BJ (cell line): ENCODE measurements around the gene MPC1. TPM values are rescaled to one million over a fixed set of nuclear protein-coding genes. Genes with fewer than 3 reads are reported as not detected.

Experiments used
- CTCF ChIA-PET: fragments of 350-600 bp; formaldehyde crosslinking; extraction: SDS; loops from one replicate; lab custom pipeline; 2021; ENCODE audit warnings: antibody characterized with exemption, inconsistent platforms; lab: Yijun Ruan, JAX
- POLR2A ChIA-PET: fragments of 300-600 bp; sonication (Branson Sonifier 250); formaldehyde crosslinking; extraction: SDS; loops from one replicate; lab custom pipeline; 2021; ENCODE audit warnings: antibody characterized with exemption; lab: Charles Lee
- DNase-seq: peaks from one replicate; pipeline ENCODE4 v3.0.0-alpha.2; 2011; ENCODE audit warnings: low read depth
- H3K27me3 ChIP-seq: 2 replicates; pipeline ENCODE4 v1.6.0; 2011; ENCODE audit warnings: low read length; ENCODE audit not compliant: control insufficient read depth, insufficient read depth
- H3K36me3 ChIP-seq: 2 replicates; pipeline ENCODE4 v1.5.1; 2011; ENCODE audit warnings: low read length; ENCODE audit not compliant: control insufficient read depth, insufficient read depth
- H3K4me3 ChIP-seq: 2 replicates; pipeline ENCODE4 v1.5.1; 2011; ENCODE audit warnings: low read depth, mild to moderate bottlenecking, control low read depth, low read length
- polyA plus RNA-seq: library from polyadenylated mRNA; depleted of rRNA; stranded (reverse); fragments of >200 nt; gene quantifications from 2 replicates; pipeline ENCODE4 v1.2.3, GENCODE V29; 2011
- TF ChIP-seq, protein P1 (sequence below): IDR thresholded peaks from 2 replicates; pipeline ENCODE4 v1.5.1; 2011; ENCODE audit warnings: low read depth, mild to moderate bottlenecking, control low read depth, inconsistent platforms, low read length, moderate library complexity; ENCODE audit not compliant: insufficient read depth

MPC1 gene
- polyA plus RNA-seq, 1 experiment, result 19.2 TPM

DNA sequence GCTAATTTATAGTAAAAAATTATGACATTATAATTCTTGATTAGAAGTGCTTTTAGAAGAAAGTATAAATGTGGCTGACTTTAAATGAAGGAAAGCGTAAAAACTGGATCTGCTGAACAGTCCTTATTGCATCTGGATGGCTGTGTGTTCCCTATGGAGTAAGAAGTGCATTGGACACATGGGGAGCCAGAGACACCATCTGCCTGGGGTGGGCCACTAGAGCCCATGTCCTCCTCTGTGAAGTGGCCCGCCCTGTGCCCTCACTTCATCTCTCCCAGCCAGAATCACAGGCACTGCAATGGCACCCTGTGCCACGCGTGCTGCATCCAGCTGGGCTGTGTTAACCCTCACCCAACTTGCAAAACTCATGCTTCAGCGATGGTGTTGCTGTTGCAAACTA lies 27.2 kb downstream of the MPC1 start:
- peaks cover 4% of the 10 kb centered on the region for H3K27me3 ChIP-seq
- TF ChIP-seq, protein P1, sequence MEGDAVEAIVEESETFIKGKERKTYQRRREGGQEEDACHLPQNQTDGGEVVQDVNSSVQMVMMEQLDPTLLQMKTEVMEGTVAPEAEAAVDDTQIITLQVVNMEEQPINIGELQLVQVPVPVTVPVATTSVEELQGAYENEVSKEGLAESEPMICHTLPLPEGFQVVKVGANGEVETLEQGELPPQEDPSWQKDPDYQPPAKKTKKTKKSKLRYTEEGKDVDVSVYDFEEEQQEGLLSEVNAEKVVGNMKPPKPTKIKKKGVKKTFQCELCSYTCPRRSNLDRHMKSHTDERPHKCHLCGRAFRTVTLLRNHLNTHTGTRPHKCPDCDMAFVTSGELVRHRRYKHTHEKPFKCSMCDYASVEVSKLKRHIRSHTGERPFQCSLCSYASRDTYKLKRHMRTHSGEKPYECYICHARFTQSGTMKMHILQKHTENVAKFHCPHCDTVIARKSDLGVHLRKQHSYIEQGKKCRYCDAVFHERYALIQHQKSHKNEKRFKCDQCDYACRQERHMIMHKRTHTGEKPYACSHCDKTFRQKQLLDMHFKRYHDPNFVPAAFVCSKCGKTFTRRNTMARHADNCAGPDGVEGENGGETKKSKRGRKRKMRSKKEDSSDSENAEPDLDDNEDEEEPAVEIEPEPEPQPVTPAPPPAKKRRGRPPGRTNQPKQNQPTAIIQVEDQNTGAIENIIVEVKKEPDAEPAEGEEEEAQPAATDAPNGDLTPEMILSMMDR, result no peak
- DNase-seq, result no peak
- POLR2A ChIA-PET, result no interaction called here
- CTCF ChIA-PET, result no interaction called here
- no peaks in the 10 kb centered on the region for H3K36me3 ChIP-seq
- no peak overlapping the region for H3K4me3 ChIP-seq

- DNase-seq, result no peak
- Histone ChIP-seq H3K4me3 (no peak overlapping the region), H3K27me3 (peaks cover 4% of the 10 kb centered on the region), H3K36me3 (no peaks in the 10 kb centered on the region)
- ChIA-PET POLR2A (no interaction called here), CTCF (no interaction called here)
- TF ChIP-seq, protein P1, result no peak
These were observed 27.8 kb downstream of the MPC1 start for GRCh38 chr6:166354965-166355364.

DNA sequence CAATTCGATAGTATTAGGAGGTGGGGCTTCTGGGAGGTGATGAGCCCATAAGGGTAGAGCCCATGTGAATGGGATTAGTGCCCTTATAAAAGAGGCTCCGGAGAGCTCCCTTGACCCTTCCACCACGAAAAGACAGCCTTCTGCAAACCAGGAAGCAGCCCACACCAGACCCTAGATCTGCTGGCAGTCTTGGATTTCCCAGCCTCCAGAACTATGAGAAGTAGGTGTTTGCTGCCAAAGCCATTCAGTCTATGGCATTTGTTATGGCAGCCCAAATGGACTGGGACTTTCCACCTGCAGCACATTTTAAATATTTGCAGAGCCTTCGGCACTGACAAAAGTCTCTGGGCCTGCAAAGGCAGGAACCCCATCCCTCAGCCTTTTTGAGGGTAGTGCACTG lies 28.6 kb downstream of the MPC1 start:
- H3K36me3 ChIP-seq, result no peaks in the 10 kb centered on the region
- peaks cover 4% of the 10 kb centered on the region for H3K27me3 ChIP-seq
- no peak for DNase-seq
- H3K4me3 ChIP-seq, result no peak overlapping the region
- ChIA-PET CTCF (no interaction called here), POLR2A (no interaction called here)
- TF ChIP-seq, protein P1, result no peak

- Histone ChIP-seq H3K27me3 (peaks cover 4% of the 10 kb centered on the region), H3K36me3 (no peaks in the 10 kb centered on the region), H3K4me3 (no peak overlapping the region)
- DNase-seq, result no peak
- POLR2A ChIA-PET, result no interaction called here
- CTCF ChIA-PET, result no interaction called here
- TF ChIP-seq, protein P1, result no peak
These were observed 29.2 kb downstream of the MPC1 start for GRCh38 chr6:166353507-166353906.

DNA sequence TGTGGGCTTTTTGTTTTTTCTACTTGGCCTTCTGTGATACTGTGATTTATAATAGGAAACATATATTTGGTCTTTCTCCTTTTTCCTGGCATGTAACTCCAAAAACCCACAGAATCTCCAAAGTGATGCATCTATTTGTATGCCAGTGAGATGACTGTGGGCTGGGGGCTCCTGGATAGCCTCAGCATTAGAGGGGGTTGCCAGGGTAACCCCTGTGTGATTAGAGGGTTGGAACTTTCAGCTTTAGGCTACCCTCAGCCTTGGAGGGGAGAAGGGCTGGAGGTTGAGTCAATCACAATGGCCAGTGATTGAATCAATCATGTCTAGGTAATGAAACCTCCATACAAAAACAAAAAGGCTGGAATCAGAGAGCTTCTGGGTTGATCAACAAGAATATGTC lies 29.8 kb downstream of the MPC1 start:
- peaks cover 4% of the 10 kb centered on the region for H3K27me3 ChIP-seq
- ChIA-PET POLR2A (no interaction called here), CTCF (no interaction called here)
- no peak for DNase-seq
- no peak overlapping the region for H3K4me3 ChIP-seq
- TF ChIP-seq, protein P1, result no peak
- no peaks in the 10 kb centered on the region for H3K36me3 ChIP-seq
